ENCODE measurements around the gene RCBTB1. TPM values are rescaled to one million over a fixed set of nuclear protein-coding genes. Genes with fewer than 3 reads are reported as not detected.

Gene RCBTB1
- total and polyA plus RNA-seq, 9 donors = 5.5 to 28.0 (median 12.9) TPM

- H3K27ac ChIP-seq = no peak overlapping the region
- H3K4me1 ChIP-seq (ENCODE audit: insufficient read depth) = peaks cover 3% of the 10 kb centered on the region
- 53 to 65% (median 59%) methylated on average over 2 of the region's 2 CpGs for WGBS, 3 donors
- H3K9me3 ChIP-seq = no peaks in the 10 kb centered on the region
- TF ChIP-seq CTCF (IDR thresholded peaks at IDR 0.05) (no peak), EP300 (IDR thresholded peaks at IDR 0.05) (no peak)
- intact Hi-C loops (cut with DNase I) = loop anchor here in 1 of 4 donors (10.0 kb wide), 1 partner anchor 283 kb away; no protein-coding TSS in a partner anchor
- H3K36me3 ChIP-seq = no peaks in the 10 kb centered on the region
- no peak overlapping the region for H3K4me3 ChIP-seq
- H3K27me3 ChIP-seq = no peaks in the 10 kb centered on the region
- DNase-seq = no peak
Measured at GRCh38 chr13:49587311-49587847, 2.0 kb upstream of the RCBTB1 start.

GRCh38 chr13:49586717-49587116 lies 1.4 kb upstream of the RCBTB1 start:
- intact Hi-C loops (cut with DNase I) = loop anchor here in 1 of 4 donors (10.0 kb wide), 1 partner anchor 282 kb away; no protein-coding TSS in a partner anchor
- WGBS, 3 donors = 77 to 82% (median 78%) methylated on average over 3 of the region's 3 CpGs
- Histone ChIP-seq H3K27ac (no peak overlapping the region), H3K36me3 (no peaks in the 10 kb centered on the region), H3K27me3 (no peaks in the 10 kb centered on the region), H3K9me3 (no peaks in the 10 kb centered on the region), H3K4me1 (ENCODE audit: insufficient read depth) (peaks cover 3% of the 10 kb centered on the region), H3K4me3 (no peak overlapping the region)
- no peak for TF ChIP-seq EP300 (IDR thresholded peaks at IDR 0.05)
- no peak for TF ChIP-seq CTCF (IDR thresholded peaks at IDR 0.05)
- TF ChIP-seq POLR2A (IDR thresholded peaks at IDR 0.05) = no peak
- DNase-seq = no peak

GRCh38 chr13:49584771-49585182 lies 581 bp downstream of the RCBTB1 start:
- Histone ChIP-seq H3K9me3 (no peaks in the 10 kb centered on the region), H3K4me1 (ENCODE audit: insufficient read depth) (peaks cover 3% of the 10 kb centered on the region), H3K4me3 (peak overlapping the region; percentile 95), H3K27me3 (no peaks in the 10 kb centered on the region), H3K27ac (peak overlapping the region; percentile 56 to 75), H3K36me3 (no peaks in the 10 kb centered on the region)
- TF ChIP-seq POLR2A (IDR thresholded peaks at IDR 0.05) (no peak), EP300 (IDR thresholded peaks at IDR 0.05) (no peak), CTCF (IDR thresholded peaks at IDR 0.05) (no peak)
- DNase-seq = no peak
- intact Hi-C loops (cut with DNase I) = loop anchor here in 1 of 4 donors (10.0 kb wide), 1 partner anchor 280 kb away; no protein-coding TSS in a partner anchor
- 0% methylated on average over 16 of the region's 16 CpGs for WGBS, 3 donors

- no peak for DNase-seq
- Histone ChIP-seq H3K4me1 (ENCODE audit: insufficient read depth) (peaks cover 2% of the 10 kb centered on the region), H3K27me3 (no peaks in the 10 kb centered on the region), H3K27ac (no peak overlapping the region), H3K4me3 (no peak overlapping the region), H3K9me3 (no peaks in the 10 kb centered on the region), H3K36me3 (no peaks in the 10 kb centered on the region)
- no peak for TF ChIP-seq POLR2A (IDR thresholded peaks at IDR 0.05)
- TF ChIP-seq CTCF (IDR thresholded peaks at IDR 0.05) = no peak
- TF ChIP-seq EP300 (IDR thresholded peaks at IDR 0.05) = no peak
- intact Hi-C loops (cut with DNase I) = loop anchor here in 1 of 4 donors (10.0 kb wide), 1 partner anchor 276 kb away; no protein-coding TSS in a partner anchor
- 86 to 93% (median 91%) methylated on average over 5 of the region's 5 CpGs for WGBS, 3 donors
Measured at GRCh38 chr13:49580980-49581680, 4.2 kb downstream of the RCBTB1 start.
